ENCODE measurements around the gene TIGD2.

- TF ChIP-seq CTCF (IDR thresholded peaks at IDR 0.05; ENCODE audit: poor library complexity, severe bottlenecking) (no peak), RAD21 (conservative IDR thresholded peaks at IDR 0.05) (no peak), POLR2AphosphoS5 (IDR thresholded peaks at IDR 0.05) (no peak)
Measured at GRCh38 chr4:89077761-89078160, 33.6 kb upstream of the TIGD2 start.
